ENCODE measurements around the gene CACNA1D. TPM values are rescaled to one million over a fixed set of nuclear protein-coding genes. Genes with fewer than 3 reads are reported as not detected.

CACNA1D gene
- total RNA-seq, 4 donors from 2014 or later: 0.75 to 2.5 (median 1.2) TPM

GRCh38 chr3:53673722-53674350 is 179.4 kb downstream of the CACNA1D start:
- WGBS: 61% methylated on average over 10 of the region's 10 CpGs

GRCh38 chr3:53674582-53674981 is 180.2 kb downstream of the CACNA1D start:
- Histone ChIP-seq H3K4me3 (no peak overlapping the region), H3K4me1 (peaks cover 0 to 13% (median 2%) of the 10 kb centered on the region in 4 donors), H3K36me3 (no peaks in the 10 kb centered on the region), H3K27ac (replicated peaks in 1 of 4) (no peak overlapping the region), H3K27me3 (no peaks in the 10 kb centered on the region), H3K9me3 (no peaks in the 10 kb centered on the region)
- intact Hi-C loops (cut with DNase I): no loop called here
- peak; percentile 70 for DNase-seq (ENCODE audit: extremely low spot score)
- WGBS: 74% methylated on average over 7 of the region's 8 CpGs
- TF ChIP-seq CTCF (IDR thresholded peaks at IDR 0.05): no peak
- TF ChIP-seq EP300 (IDR thresholded peaks at IDR 0.05): no peak
- TF ChIP-seq POLR2A (IDR thresholded peaks at IDR 0.05; ENCODE audit: low read depth): no peak
- no peak for TF ChIP-seq POLR2AphosphoS5 (IDR thresholded peaks at IDR 0.05)

More at GRCh38 chr3:53673722-53674350, 179.4 kb downstream of the CACNA1D start:
- DNase-seq (ENCODE audit: extremely low spot score): peak; percentile 45
- TF ChIP-seq POLR2A (IDR thresholded peaks at IDR 0.05; ENCODE audit: low read depth): no peak
- no peak for TF ChIP-seq CTCF (IDR thresholded peaks at IDR 0.05)
- TF ChIP-seq POLR2AphosphoS5 (IDR thresholded peaks at IDR 0.05): no peak
- TF ChIP-seq EP300 (IDR thresholded peaks at IDR 0.05): no peak
- intact Hi-C loops (cut with DNase I): no loop called here
- Histone ChIP-seq H3K9me3 (no peaks in the 10 kb centered on the region), H3K27ac (replicated peaks in 1 of 4) (no peak overlapping the region), H3K4me3 (no peak overlapping the region), H3K27me3 (no peaks in the 10 kb centered on the region), H3K4me1 (peaks cover 0 to 13% (median 2%) of the 10 kb centered on the region in 4 donors), H3K36me3 (no peaks in the 10 kb centered on the region)

GRCh38 chr3:53675022-53675697 is 180.7 kb downstream of the CACNA1D start:
- H3K9me3 ChIP-seq: no peaks in the 10 kb centered on the region
- 80% methylated on average over 15 of the region's 15 CpGs for WGBS
- H3K4me1 ChIP-seq: peaks cover 0 to 17% (median 8%) of the 10 kb centered on the region in 4 donors
- H3K36me3 ChIP-seq: no peaks in the 10 kb centered on the region
- peak; percentile 77 for DNase-seq (ENCODE audit: extremely low spot score)
- no peak overlapping the region for H3K4me3 ChIP-seq
- intact Hi-C loops (cut with DNase I): no loop called here
- no peaks in the 10 kb centered on the region for H3K27me3 ChIP-seq
- TF ChIP-seq EP300 (IDR thresholded peaks at IDR 0.05): no peak
- no peak for TF ChIP-seq CTCF (IDR thresholded peaks at IDR 0.05)
- no peak for TF ChIP-seq POLR2AphosphoS5 (IDR thresholded peaks at IDR 0.05)
- TF ChIP-seq POLR2A (IDR thresholded peaks at IDR 0.05; ENCODE audit: low read depth): no peak
- no peak overlapping the region for H3K27ac ChIP-seq (replicated peaks in 1 of 4)

GRCh38 chr3:53675942-53676341 is 181.5 kb downstream of the CACNA1D start:
- Histone ChIP-seq H3K9me3 (no peaks in the 10 kb centered on the region), H3K4me3 (no peak overlapping the region), H3K27ac (replicated peaks in 1 of 4) (no peak overlapping the region), H3K27me3 (no peaks in the 10 kb centered on the region), H3K4me1 (peaks cover 0 to 21% (median 11%) of the 10 kb centered on the region in 4 donors), H3K36me3 (no peaks in the 10 kb centered on the region)
- intact Hi-C loops (cut with DNase I): no loop called here
- WGBS: 86% methylated on average over 11 of the region's 11 CpGs
- DNase-seq (ENCODE audit: extremely low spot score): peak; percentile 70
- no peak for TF ChIP-seq POLR2A (IDR thresholded peaks at IDR 0.05; ENCODE audit: low read depth)
- no peak for TF ChIP-seq CTCF (IDR thresholded peaks at IDR 0.05)
- TF ChIP-seq POLR2AphosphoS5 (IDR thresholded peaks at IDR 0.05): no peak

Measured in esophagus muscularis mucosa (tissue), 4 donors.